Peyer's patch (tissue), 4 donors: Measurements from ENCODE around the gene LRPPRC.

Experiments used
- CTCF ChIP-seq, 6 experiments: fragments of 450-650 bp in 4 of 6; fragments of 200-600 bp in 2 of 6; sonication (generic) in 1 of 6; IDR thresholded peaks; one replicate each; pipeline ENCODE4 v1.5.1; 2017 to 2019; ENCODE audit warnings: antibody characterized with exemption in 6 of 6, mild to moderate bottlenecking in 3 of 6, moderate library complexity in 1 of 6
- POLR2A ChIP-seq, 2 donors: fragments of 450-650 bp; IDR thresholded peaks; one replicate each; pipeline ENCODE4 v1.5.1; 2017; ENCODE audit warnings: antibody characterized with exemption in 2 of 2, mild to moderate bottlenecking in 2 of 2, moderate library complexity in 2 of 2

- TF ChIP-seq CTCF (IDR thresholded peaks at IDR 0.05), result no peak
- no peak for TF ChIP-seq POLR2A (IDR thresholded peaks at IDR 0.05)
These were observed 104.9 kb downstream of the LRPPRC start for GRCh38 chr2:43890855-43891254.
